Activated CD4-positive, alpha-beta memory T cell treated with anti-CD3 and anti-CD28 coated beads, Interleukin-2, amount 10 ng/mL, durations not matched to agents 7 days and 5 days (primary cell): ENCODE measurements around the gene KCNJ1. TPM values are rescaled to one million over a fixed set of nuclear protein-coding genes. Genes with fewer than 3 reads are reported as not detected.
A peak's percentile ranks its signal among the peaks of the same experiment; 100 is the strongest.

Experiments
- CTCF ChIA-PET: fragments of 350-600 bp; sonication (Branson Sonifier 250); formaldehyde crosslinking; loops from one replicate; lab custom pipeline; 2021; ENCODE audit warnings: antibody characterized with exemption, inconsistent platforms; lab: Charles Lee
- POLR2A ChIA-PET: fragments of 350-600 bp; sonication (Branson Sonifier 250); formaldehyde crosslinking; loops from one replicate; lab custom pipeline; 2021; ENCODE audit warnings: antibody characterized with exemption; lab: Charles Lee
- DNase-seq: peaks from one replicate; pipeline ENCODE4 v3.0.0-alpha.2; 2020
- H3K27ac Mint-ChIP-seq: one replicate; pipeline ENCODE4 v1.8.0; 2021; ENCODE audit warnings: mild to moderate bottlenecking, mixed read lengths
- H3K27me3 Mint-ChIP-seq: one replicate; pipeline ENCODE4 v1.8.0; 2021; ENCODE audit warnings: mixed read lengths
- H3K36me3 Mint-ChIP-seq: one replicate; pipeline ENCODE4 v1.8.0; 2021; ENCODE audit warnings: low read depth, mixed read lengths
- H3K4me1 Mint-ChIP-seq: one replicate; pipeline ENCODE4 v1.8.0; 2021; ENCODE audit warnings: mixed read lengths
- H3K4me3 Mint-ChIP-seq: one replicate; pipeline ENCODE4 v1.8.0; 2021; ENCODE audit warnings: mild to moderate bottlenecking, mixed read lengths
- H3K9me3 Mint-ChIP-seq: one replicate; pipeline ENCODE4 v1.8.0; 2021; ENCODE audit warnings: mixed read lengths
- total RNA-seq, 2 experiments: library from RNA; stranded (reverse); gene quantifications; one replicate each; pipeline ENCODE4 v1.2.3, GENCODE V29; 2021

KCNJ1 gene
- total RNA-seq, result not detected

GRCh38 chr11:128867277-128867676, at the start of gene KCNJ1:
TSS of gene KCNJ1 (minus strand) at chr11:128867296. CDS start at chr11:128840243, 27,053 bp downstream.
- no peaks in the 10 kb centered on the region for H3K36me3 Mint-ChIP-seq
- peaks cover 14% of the 10 kb centered on the region for H3K27me3 Mint-ChIP-seq
- no peaks in the 10 kb centered on the region for H3K9me3 Mint-ChIP-seq
- H3K27ac Mint-ChIP-seq, result no peak within 1 kb of the TSS
- no peaks in the 10 kb centered on the region for H3K4me1 Mint-ChIP-seq
- POLR2A ChIA-PET, result interaction anchor here (1.6 kb wide), 1 partner anchor 40 kb away, joined by 5 read pairs; no protein-coding TSS in a partner anchor
- CTCF ChIA-PET, result interaction anchor here (0.6 to 3.0 kb wide), 4 partner anchors 18 to 710 kb away, joined by 3 to 12 read pairs (median 8); no protein-coding TSS in a partner anchor
- peak; percentile 48 for DNase-seq
- H3K4me3 Mint-ChIP-seq, result no peak within 1 kb of the TSS

GRCh38 chr11:128916681-128917080, 49.6 kb upstream of the KCNJ1 start:
- Mint-ChIP-seq H3K27ac (no peak overlapping the region), H3K9me3 (no peaks in the 10 kb centered on the region), H3K4me1 (peaks cover 3% of the 10 kb centered on the region), H3K27me3 (peaks cover 14% of the 10 kb centered on the region), H3K36me3 (no peaks in the 10 kb centered on the region), H3K4me3 (no peak overlapping the region)
- DNase-seq, result no peak
- ChIA-PET CTCF (no interaction called here), POLR2A (no interaction called here)

GRCh38 chr11:128916037-128916572, 49.0 kb upstream of the KCNJ1 start:
- Mint-ChIP-seq H3K36me3 (no peaks in the 10 kb centered on the region), H3K27me3 (peaks cover 14% of the 10 kb centered on the region), H3K4me3 (no peak overlapping the region), H3K4me1 (peaks cover 3% of the 10 kb centered on the region), H3K27ac (no peak overlapping the region), H3K9me3 (no peaks in the 10 kb centered on the region)
- POLR2A ChIA-PET, result no interaction called here
- DNase-seq, result no peak
- CTCF ChIA-PET, result no interaction called here

- Mint-ChIP-seq H3K9me3 (no peaks in the 10 kb centered on the region), H3K36me3 (no peaks in the 10 kb centered on the region), H3K27ac (no peak overlapping the region), H3K4me3 (no peak overlapping the region), H3K4me1 (peaks cover 3% of the 10 kb centered on the region), H3K27me3 (peaks cover 14% of the 10 kb centered on the region)
- CTCF ChIA-PET, result no interaction called here
- no peak for DNase-seq
- POLR2A ChIA-PET, result no interaction called here
These were observed 48.0 kb upstream of the KCNJ1 start for GRCh38 chr11:128915149-128915521.

GRCh38 chr11:128914216-128915148, 47.4 kb upstream of the KCNJ1 start:
- DNase-seq, result no peak
- Mint-ChIP-seq H3K9me3 (no peaks in the 10 kb centered on the region), H3K4me1 (peaks cover 3% of the 10 kb centered on the region), H3K36me3 (no peaks in the 10 kb centered on the region), H3K4me3 (no peak overlapping the region), H3K27me3 (peaks cover 20% of the 10 kb centered on the region), H3K27ac (no peak overlapping the region)
- ChIA-PET POLR2A (no interaction called here), CTCF (no interaction called here)

GRCh38 chr11:128913806-128914205, 46.7 kb upstream of the KCNJ1 start:
- H3K27me3 Mint-ChIP-seq, result peaks cover 23% of the 10 kb centered on the region
- CTCF ChIA-PET, result no interaction called here
- no peaks in the 10 kb centered on the region for H3K36me3 Mint-ChIP-seq
- H3K27ac Mint-ChIP-seq, result no peak overlapping the region
- H3K4me3 Mint-ChIP-seq, result no peak overlapping the region
- no peaks in the 10 kb centered on the region for H3K4me1 Mint-ChIP-seq
- DNase-seq, result no peak
- H3K9me3 Mint-ChIP-seq, result no peaks in the 10 kb centered on the region
- POLR2A ChIA-PET, result no interaction called here

GRCh38 chr11:128911701-128912100, 44.6 kb upstream of the KCNJ1 start:
- POLR2A ChIA-PET, result no interaction called here
- no peak for DNase-seq
- no peaks in the 10 kb centered on the region for H3K36me3 Mint-ChIP-seq
- CTCF ChIA-PET, result no interaction called here
- H3K27ac Mint-ChIP-seq, result no peak overlapping the region
- H3K27me3 Mint-ChIP-seq, result peaks cover 38% of the 10 kb centered on the region
- H3K9me3 Mint-ChIP-seq, result no peaks in the 10 kb centered on the region
- H3K4me1 Mint-ChIP-seq, result peaks cover 4% of the 10 kb centered on the region
- no peak overlapping the region for H3K4me3 Mint-ChIP-seq

DNA sequence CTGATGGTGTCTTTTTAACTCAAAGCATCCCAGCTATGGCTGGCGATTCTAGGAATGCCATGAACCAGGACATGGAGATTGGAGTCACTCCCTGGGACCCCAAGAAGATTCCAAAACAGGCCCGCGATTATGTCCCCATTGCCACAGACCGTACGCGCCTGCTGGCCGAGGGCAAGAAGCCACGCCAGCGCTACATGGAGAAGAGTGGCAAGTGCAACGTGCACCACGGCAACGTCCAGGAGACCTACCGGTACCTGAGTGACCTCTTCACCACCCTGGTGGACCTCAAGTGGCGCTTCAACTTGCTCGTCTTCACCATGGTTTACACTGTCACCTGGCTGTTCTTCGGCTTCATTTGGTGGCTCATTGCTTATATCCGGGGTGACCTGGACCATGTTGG, 44.1 kb upstream of the KCNJ1 start:
- Mint-ChIP-seq H3K9me3 (no peaks in the 10 kb centered on the region), H3K36me3 (no peaks in the 10 kb centered on the region), H3K27ac (no peak overlapping the region), H3K4me3 (no peak overlapping the region), H3K4me1 (peaks cover 5% of the 10 kb centered on the region), H3K27me3 (peaks cover 42% of the 10 kb centered on the region)
- ChIA-PET CTCF (no interaction called here), POLR2A (no interaction called here)
- DNase-seq, result no peak

GRCh38 chr11:128910576-128910975, 43.5 kb upstream of the KCNJ1 start:
- H3K27ac Mint-ChIP-seq, result no peak overlapping the region
- peaks cover 11% of the 10 kb centered on the region for H3K4me1 Mint-ChIP-seq
- H3K9me3 Mint-ChIP-seq, result no peaks in the 10 kb centered on the region
- DNase-seq, result no peak
- ChIA-PET CTCF (no interaction called here), POLR2A (no interaction called here)
- H3K27me3 Mint-ChIP-seq, result peaks cover 41% of the 10 kb centered on the region
- H3K4me3 Mint-ChIP-seq, result no peak overlapping the region
- H3K36me3 Mint-ChIP-seq, result no peaks in the 10 kb centered on the region

- POLR2A ChIA-PET, result no interaction called here
- CTCF ChIA-PET, result interaction anchor here (0.7 kb wide), 1 partner anchor 24 kb away, joined by 3 read pairs; no protein-coding TSS in a partner anchor
- Mint-ChIP-seq H3K9me3 (no peaks in the 10 kb centered on the region), H3K27me3 (peaks cover 40% of the 10 kb centered on the region), H3K27ac (no peak overlapping the region), H3K4me3 (no peak overlapping the region), H3K4me1 (peaks cover 12% of the 10 kb centered on the region), H3K36me3 (no peaks in the 10 kb centered on the region)
- DNase-seq, result no peak
These were observed 42.5 kb upstream of the KCNJ1 start for GRCh38 chr11:128909438-128910125.

GRCh38 chr11:128908391-128909246, 41.5 kb upstream of the KCNJ1 start:
- Mint-ChIP-seq H3K9me3 (no peaks in the 10 kb centered on the region), H3K27me3 (peaks cover 50% of the 10 kb centered on the region), H3K4me1 (peaks cover 14% of the 10 kb centered on the region), H3K4me3 (no peak overlapping the region), H3K27ac (no peak overlapping the region), H3K36me3 (no peaks in the 10 kb centered on the region)
- no peak for DNase-seq
- ChIA-PET CTCF (interaction anchor here (1.4 to 6.4 kb wide), 2 partner anchors 23 to 27 kb away, joined by 3 to 59 read pairs; no protein-coding TSS in a partner anchor), POLR2A (interaction anchor here (1.7 kb wide), 1 partner anchor 16 kb away, joined by 3 read pairs; no protein-coding TSS in a partner anchor)

- Mint-ChIP-seq H3K27ac (no peak overlapping the region), H3K27me3 (peaks cover 60% of the 10 kb centered on the region), H3K4me3 (no peak overlapping the region), H3K36me3 (no peaks in the 10 kb centered on the region), H3K4me1 (peaks cover 14% of the 10 kb centered on the region), H3K9me3 (no peaks in the 10 kb centered on the region)
- CTCF ChIA-PET, result interaction anchor here (1.0 to 6.4 kb wide), 3 partner anchors 22 to 49 kb away, joined by 3 to 59 read pairs (median 5); no protein-coding TSS in a partner anchor
- POLR2A ChIA-PET, result interaction anchor here (1.7 kb wide), 1 partner anchor 15 kb away, joined by 3 read pairs; no protein-coding TSS in a partner anchor
- DNase-seq, result no peak
These were observed 40.5 kb upstream of the KCNJ1 start for GRCh38 chr11:128907585-128907984.
